Measurements from ENCODE around the gene ALLC. TPM values are rescaled to one million over a fixed set of nuclear protein-coding genes. Genes with fewer than 3 reads are reported as not detected.
A peak's percentile ranks its signal among the peaks of the same experiment; 100 is the strongest.

The ALLC gene
- total and polyA plus RNA-seq, 9 of the 15 experiments (the other 6 are each of a cell fraction or from before 2014, with no cell fraction given): not detected

DNA sequence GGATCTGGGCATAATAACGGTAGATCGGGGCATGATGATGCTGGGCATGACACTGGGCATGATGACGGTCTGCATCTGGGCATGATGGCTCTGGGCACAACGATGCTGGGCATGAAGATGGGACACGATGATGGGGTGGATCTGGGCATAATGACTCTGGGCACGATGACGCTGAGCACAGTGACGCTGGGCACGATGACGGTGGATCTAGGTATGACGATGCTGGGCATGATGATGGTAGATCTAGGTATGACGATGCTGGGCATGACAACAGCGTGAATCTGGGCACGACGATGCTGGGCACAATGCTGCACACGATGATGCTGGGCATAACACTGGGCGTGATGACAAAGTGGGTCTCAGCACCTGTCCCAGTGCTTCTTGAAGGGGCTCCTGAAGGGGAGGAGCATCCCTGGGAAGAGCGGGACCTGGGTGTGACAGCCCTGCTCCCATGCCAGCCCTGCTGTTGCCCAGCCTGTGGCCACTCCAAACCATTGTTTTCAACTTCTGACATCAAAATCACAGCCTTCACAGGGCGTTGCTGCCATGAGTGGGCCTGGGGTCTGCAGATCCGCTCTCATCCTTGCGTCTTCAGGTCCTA, 30.4 kb upstream of the ALLC start:
- Histone ChIP-seq H3K36me3 (ENCODE audit: control insufficient read depth, insufficient read depth, low read length) (no peaks in the 10 kb centered on the region), H3K4me3 (no peak overlapping the region), H3K4me1 (replicated peaks in 1 of 2; ENCODE audit: control insufficient read depth in 2 of 2, insufficient read depth in 2 of 2, low read length in 2 of 2) (peaks cover 0 to 11% of the 10 kb centered on the region in 2 experiments; a peak in 2 of 5 replicates), H3K79me2 (ENCODE audit: control insufficient read depth, insufficient read depth, low read length) (no peaks in the 10 kb centered on the region), H3K9ac (ENCODE audit: insufficient read depth in 1 of 2, low read depth in 2 of 2, low read length in 2 of 2) (no peak overlapping the region), H3K27ac (ENCODE audit: extremely low read depth, low read depth, low read length) (no peak overlapping the region), H4K20me1 (replicated peaks; ENCODE audit: control insufficient read depth, insufficient read depth, low read length) (no peaks in the 10 kb centered on the region; the same call in 1 of the 2 replicates), H3K9me3 (replicated peaks; ENCODE audit: control insufficient read depth, insufficient read depth, low read depth, low read length) (no peaks in the 10 kb centered on the region), H3K27me3 (ENCODE audit: control insufficient read depth in 2 of 2, insufficient read depth in 2 of 2, low read length in 2 of 2) (peaks cover 6 to 23% of the 10 kb centered on the region in 2 experiments), H3K4me2 (ENCODE audit: insufficient read depth, low read length) (no peak overlapping the region), H2AFZ (ENCODE audit: low read depth, low read length) (no peak overlapping the region), H3K9me1 (ENCODE audit: control insufficient read depth, insufficient read depth, low read length) (no peaks in the 10 kb centered on the region)
- no peak for FAIRE-seq
- BruUV-seq (replicated peaks): no TSS peak
- 34% methylated on average over 21 of the region's 21 CpGs for WGBS (ENCODE audit: insufficient coverage, low coverage, missing lambda C conversion rate)
- ChIA-PET POLR2A (no interaction called here), CTCF (ENCODE audit: low intra/inter-chr PET ratio) (no interaction called here)
- DNase-seq (ENCODE audit: extremely low read depth in 1 of 4, low spot score in 3 of 4): no peak
- no peak for ATAC-seq
- in situ Hi-C loops (cut with MboI) (no loop called here), intact Hi-C loops (cut with micrococcal nuclease) (no loop called here)
- TF ChIP-seq HNRNPL (IDR thresholded peaks at IDR 0.05; ENCODE audit: low read depth, low read length): 0 out of 2 replicates have a peak, but pooled peaks have one; percentile 31
- no peak for TF ChIP-seq RBFOX2 (IDR thresholded peaks at IDR 0.05; ENCODE audit: low read depth, low read length)

DNA sequence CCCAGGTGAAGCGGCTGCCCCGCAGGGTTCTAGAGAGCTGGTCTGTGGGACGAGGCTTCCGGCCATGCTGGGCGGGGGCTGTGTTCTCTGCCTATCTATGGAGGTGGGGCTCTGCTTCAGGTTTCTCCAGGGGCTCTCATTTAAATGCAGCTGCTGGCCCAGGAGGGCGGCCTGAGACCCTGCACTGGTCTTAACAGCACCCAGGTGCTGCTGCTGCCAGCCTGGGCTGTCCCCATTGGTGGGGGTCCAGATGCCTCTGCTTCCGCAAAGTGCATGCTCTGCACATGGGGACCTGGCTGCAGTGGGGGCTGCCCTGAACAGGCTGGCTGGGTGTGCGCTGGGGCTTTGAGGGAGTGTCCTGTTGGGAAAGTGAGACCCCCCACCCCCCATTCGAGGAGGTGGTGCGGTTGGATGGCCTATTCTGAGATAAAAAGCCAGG, 29.7 kb upstream of the ALLC start:
- Histone ChIP-seq H3K79me2 (ENCODE audit: control insufficient read depth, insufficient read depth, low read length) (no peaks in the 10 kb centered on the region), H4K20me1 (replicated peaks; ENCODE audit: control insufficient read depth, insufficient read depth, low read length) (no peaks in the 10 kb centered on the region; the same call in 1 of the 2 replicates), H3K4me3 (no peak overlapping the region), H3K4me1 (replicated peaks in 1 of 2; ENCODE audit: control insufficient read depth in 2 of 2, insufficient read depth in 2 of 2, low read length in 2 of 2) (peaks cover 0 to 11% of the 10 kb centered on the region in 2 experiments; a peak in 2 of 5 replicates), H2AFZ (ENCODE audit: low read depth, low read length) (no peak overlapping the region), H3K27me3 (ENCODE audit: control insufficient read depth in 2 of 2, insufficient read depth in 2 of 2, low read length in 2 of 2) (peaks cover 9 to 29% of the 10 kb centered on the region in 2 experiments), H3K4me2 (ENCODE audit: insufficient read depth, low read length) (no peak overlapping the region), H3K9me1 (ENCODE audit: control insufficient read depth, insufficient read depth, low read length) (no peaks in the 10 kb centered on the region), H3K9ac (ENCODE audit: insufficient read depth in 1 of 2, low read depth in 2 of 2, low read length in 2 of 2) (no peak overlapping the region), H3K9me3 (replicated peaks; ENCODE audit: control insufficient read depth, insufficient read depth, low read depth, low read length) (no peaks in the 10 kb centered on the region), H3K27ac (ENCODE audit: extremely low read depth, low read depth, low read length) (no peak overlapping the region), H3K36me3 (ENCODE audit: control insufficient read depth, insufficient read depth, low read length) (no peaks in the 10 kb centered on the region)
- FAIRE-seq: no peak
- 13% methylated on average over 10 of the region's 10 CpGs for WGBS (ENCODE audit: insufficient coverage, low coverage, missing lambda C conversion rate)
- CTCF ChIA-PET (ENCODE audit: low intra/inter-chr PET ratio): no interaction called here
- DNase-seq (ENCODE audit: extremely low read depth in 1 of 4, low spot score in 3 of 4): no peak
- in situ Hi-C loops (cut with MboI) (no loop called here), intact Hi-C loops (cut with micrococcal nuclease) (no loop called here)
- POLR2A ChIA-PET: interaction anchor here (0.9 kb wide), 1 partner anchor 8 kb away, joined by 3 read pairs; no protein-coding TSS in a partner anchor
- BruUV-seq (replicated peaks): no TSS peak
- ATAC-seq: peak; percentile 18; the same call in 1 of the 3 replicates
- TF ChIP-seq, protein P1, sequence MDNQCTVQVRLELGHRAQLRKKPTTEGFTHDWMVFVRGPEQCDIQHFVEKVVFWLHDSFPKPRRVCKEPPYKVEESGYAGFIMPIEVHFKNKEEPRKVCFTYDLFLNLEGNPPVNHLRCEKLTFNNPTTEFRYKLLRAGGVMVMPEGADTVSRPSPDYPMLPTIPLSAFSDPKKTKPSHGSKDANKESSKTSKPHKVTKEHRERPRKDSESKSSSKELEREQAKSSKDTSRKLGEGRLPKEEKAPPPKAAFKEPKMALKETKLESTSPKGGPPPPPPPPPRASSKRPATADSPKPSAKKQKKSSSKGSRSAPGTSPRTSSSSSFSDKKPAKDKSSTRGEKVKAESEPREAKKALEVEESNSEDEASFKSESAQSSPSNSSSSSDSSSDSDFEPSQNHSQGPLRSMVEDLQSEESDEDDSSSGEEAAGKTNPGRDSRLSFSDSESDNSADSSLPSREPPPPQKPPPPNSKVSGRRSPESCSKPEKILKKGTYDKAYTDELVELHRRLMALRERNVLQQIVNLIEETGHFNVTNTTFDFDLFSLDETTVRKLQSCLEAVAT (IDR thresholded peaks at IDR 0.05): no peak
- TF ChIP-seq PYGO2 (tag; IDR thresholded peaks at IDR 0.05) (no peak), ZNF583 (CRISPR knock-in tag; IDR thresholded peaks at IDR 0.05) (no peak), POLR2B (IDR thresholded peaks at IDR 0.05; ENCODE audit: low read depth, partially characterized antibody) (no peak), RHOXF2B (CRISPR knock-in tag; conservative IDR thresholded peaks at IDR 0.05) (no peak), ZBTB7A (IDR thresholded peaks at IDR 0.05; ENCODE audit: borderline replicate concordance, control insufficient read depth, low read depth, low read length) (no peak), RNF2 (IDR thresholded peaks at IDR 0.05) (no peak), ZNF586 (CRISPR knock-in tag; conservative IDR thresholded peaks at IDR 0.05) (no peak), HMGN3 (IDR thresholded peaks at IDR 0.05; ENCODE audit: borderline replicate concordance, extremely low read depth, insufficient read length, low read depth, low read length) (no peak), EP400 (IDR thresholded peaks at IDR 0.05) (no peak), NCOA4 (IDR thresholded peaks at IDR 0.05; ENCODE audit: partially characterized antibody) (no peak)
- TF ChIP-seq, protein P2, sequence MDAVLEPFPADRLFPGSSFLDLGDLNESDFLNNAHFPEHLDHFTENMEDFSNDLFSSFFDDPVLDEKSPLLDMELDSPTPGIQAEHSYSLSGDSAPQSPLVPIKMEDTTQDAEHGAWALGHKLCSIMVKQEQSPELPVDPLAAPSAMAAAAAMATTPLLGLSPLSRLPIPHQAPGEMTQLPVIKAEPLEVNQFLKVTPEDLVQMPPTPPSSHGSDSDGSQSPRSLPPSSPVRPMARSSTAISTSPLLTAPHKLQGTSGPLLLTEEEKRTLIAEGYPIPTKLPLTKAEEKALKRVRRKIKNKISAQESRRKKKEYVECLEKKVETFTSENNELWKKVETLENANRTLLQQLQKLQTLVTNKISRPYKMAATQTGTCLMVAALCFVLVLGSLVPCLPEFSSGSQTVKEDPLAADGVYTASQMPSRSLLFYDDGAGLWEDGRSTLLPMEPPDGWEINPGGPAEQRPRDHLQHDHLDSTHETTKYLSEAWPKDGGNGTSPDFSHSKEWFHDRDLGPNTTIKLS (IDR thresholded peaks at IDR 0.05; ENCODE audit: borderline replicate concordance, low read depth): no peak

All from K562 (cell line).